HEK293 (cell line): ENCODE measurements around the gene HES5.

ENCODE experiments used
- CTCF ChIA-PET: fragments of 350-600 bp; formaldehyde crosslinking; extraction: SDS; loops from one replicate; lab custom pipeline; 2021; ENCODE audit warnings: antibody characterized with exemption; lab: Yijun Ruan, JAX
- POLR2A ChIA-PET: fragments of 300-600 bp; formaldehyde crosslinking; extraction: SDS; loops from one replicate; lab custom pipeline; 2020; ENCODE audit warnings: antibody characterized with exemption, inconsistent platforms; lab: Yijun Ruan, JAX
- H3K27ac ChIP-seq: fragments of 200-500 bp; sonication (Bioruptor generic); 2 replicates; pipeline ENCODE4 v1.5.1; 2014; ENCODE audit warnings: low read depth, low read length, control low read depth, inconsistent platforms; ENCODE audit errors: extremely low read depth
- H3K36me3 ChIP-seq, 2 experiments: fragments of 200-500 bp in 1 of 2; sonication (Bioruptor generic) in 1 of 2; 1 replicate in 1 of 2; 2 replicates in 1 of 2; pipeline ENCODE4 v1.5.1; 2014 to 2017; ENCODE audit warnings: inconsistent platforms in 2 of 2, low read length in 2 of 2; ENCODE audit not compliant: control insufficient read depth in 2 of 2, insufficient read depth in 1 of 2
- H3K4me1 ChIP-seq: fragments of 200-500 bp; sonication (Bioruptor generic); 2 replicates; pipeline ENCODE4 v1.5.1; 2014; ENCODE audit warnings: mild to moderate bottlenecking, low read length, inconsistent platforms; ENCODE audit not compliant: control insufficient read depth, insufficient read depth
- H3K4me3 ChIP-seq: 2 replicates; pipeline ENCODE4 v1.5.1; 2011; ENCODE audit warnings: low read depth, mild to moderate bottlenecking, control low read depth, low read length, moderate library complexity
- H3K9me3 ChIP-seq: fragments of 200-500 bp; sonication (Bioruptor generic); 2 replicates; pipeline ENCODE4 v1.5.1; 2014; ENCODE audit warnings: low read depth, low read length, inconsistent platforms; ENCODE audit not compliant: control insufficient read depth, insufficient read depth
- PATZ1 ChIP-seq: fragments of 450-650 bp; formaldehyde crosslinking; IDR thresholded peaks from 2 replicates; pipeline ENCODE4 v1.5.1; 2016; ENCODE audit warnings: missing biosample characterization, missing genetic modification characterization
- TCF7L2 ChIP-seq: IDR thresholded peaks from 2 replicates; pipeline ENCODE4 v1.6.1; 2011; ENCODE audit warnings: low read depth, mild to moderate bottlenecking, inconsistent platforms, low read length, moderate library complexity, borderline replicate concordance
- ZFP3 ChIP-seq: fragments of 450-650 bp; formaldehyde crosslinking; IDR thresholded peaks from 2 replicates; pipeline ENCODE4 v1.5.1; 2016; ENCODE audit warnings: low read depth, missing biosample characterization, missing genetic modification characterization
- ZNF112 ChIP-seq: fragments of 450-650 bp; formaldehyde crosslinking; IDR thresholded peaks from 2 replicates; pipeline ENCODE4 v1.5.0; 2017; ENCODE audit warnings: missing biosample characterization, missing genetic modification characterization
- ZNF138 ChIP-seq: fragments of 450-650 bp; formaldehyde crosslinking; IDR thresholded peaks from 2 replicates; pipeline ENCODE4 v1.5.1; 2016; ENCODE audit warnings: missing biosample characterization, missing genetic modification characterization, borderline replicate concordance
- ZNF266 ChIP-seq: fragments of 450-650 bp; formaldehyde crosslinking; IDR thresholded peaks from 2 replicates; pipeline ENCODE4 v1.5.1; 2016; ENCODE audit warnings: missing biosample characterization, missing genetic modification characterization, low read depth
- ZNF292 ChIP-seq: fragments of 450-650 bp; formaldehyde crosslinking; IDR thresholded peaks from 2 replicates; pipeline ENCODE4 v1.5.1; 2016; ENCODE audit warnings: low read depth, missing biosample characterization, missing genetic modification characterization, borderline replicate concordance
- ZNF426 ChIP-seq: fragments of 450-650 bp; formaldehyde crosslinking; IDR thresholded peaks from 2 replicates; pipeline ENCODE4 v1.5.1; 2017; ENCODE audit warnings: missing biosample characterization, missing genetic modification characterization, mild to moderate bottlenecking, inconsistent platforms, moderate library complexity
- ZNF488 ChIP-seq: fragments of 450-650 bp; formaldehyde crosslinking; IDR thresholded peaks from 2 replicates; pipeline ENCODE4 v1.5.1; 2016; ENCODE audit warnings: missing biosample characterization, missing genetic modification characterization
- ZNF555 ChIP-seq: fragments of 450-650 bp; formaldehyde crosslinking; conservative IDR thresholded peaks from 2 replicates; pipeline ENCODE4 v1.5.1; 2017; ENCODE audit warnings: missing biosample characterization, mild to moderate bottlenecking, missing genetic modification characterization, inconsistent platforms
- ZNF596 ChIP-seq: fragments of 450-650 bp; IDR thresholded peaks from 2 replicates; pipeline ENCODE4 v1.5.0; 2018; ENCODE audit warnings: missing biosample characterization, mild to moderate bottlenecking, missing genetic modification characterization, moderate library complexity
- ZNF791 ChIP-seq: fragments of 450-650 bp; formaldehyde crosslinking; IDR thresholded peaks from 2 replicates; pipeline ENCODE4 v1.5.1; 2016; ENCODE audit warnings: missing biosample characterization, missing genetic modification characterization
- TF ChIP-seq, protein P1 (sequence below): fragments of 450-650 bp; formaldehyde crosslinking; IDR thresholded peaks from 2 replicates; pipeline ENCODE4 v1.5.1; 2016; ENCODE audit warnings: missing biosample characterization, missing genetic modification characterization, low read depth
- TF ChIP-seq, protein P2 (sequence below): fragments of 450-650 bp; formaldehyde crosslinking; IDR thresholded peaks from 2 replicates; pipeline ENCODE4 v1.5.1; 2016; ENCODE audit warnings: missing biosample characterization, missing genetic modification characterization, borderline replicate concordance
- TF ChIP-seq, protein P3 (sequence below): fragments of 450-650 bp; formaldehyde crosslinking; IDR thresholded peaks from 2 replicates; pipeline ENCODE4 v1.5.1; 2016; ENCODE audit warnings: missing biosample characterization, missing genetic modification characterization
- TF ChIP-seq, protein P4 (sequence below): fragments of 450-650 bp; formaldehyde crosslinking; optimal IDR thresholded peaks from 2 replicates; pipeline ENCODE3; 2016; ENCODE audit warnings: missing biosample characterization, mild to moderate bottlenecking, missing genetic modification characterization
- TF ChIP-seq, protein P5 (sequence below): fragments of 450-650 bp; formaldehyde crosslinking; IDR thresholded peaks from 2 replicates; pipeline ENCODE4 v1.5.1; 2016; ENCODE audit warnings: missing biosample characterization, missing genetic modification characterization, low read depth
- TF ChIP-seq, protein P6 (sequence below): fragments of 450-650 bp; formaldehyde crosslinking; IDR thresholded peaks from 2 replicates; pipeline ENCODE4 v1.5.1; 2016; ENCODE audit warnings: missing biosample characterization, missing genetic modification characterization

Gene HES5

GRCh38 chr1:2517966-2518365 is 12.1 kb downstream of the HES5 start (continued):
- TF ChIP-seq ZFP3 (tag by site-specific recombination) (no peak), ZNF292 (tag by site-specific recombination) (no peak), PATZ1 (tag by site-specific recombination) (no peak), ZNF596 (tag by site-specific recombination) (no peak), ZNF112 (tag by site-specific recombination) (no peak), ZNF426 (no peak)
- TF ChIP-seq, protein P1, sequence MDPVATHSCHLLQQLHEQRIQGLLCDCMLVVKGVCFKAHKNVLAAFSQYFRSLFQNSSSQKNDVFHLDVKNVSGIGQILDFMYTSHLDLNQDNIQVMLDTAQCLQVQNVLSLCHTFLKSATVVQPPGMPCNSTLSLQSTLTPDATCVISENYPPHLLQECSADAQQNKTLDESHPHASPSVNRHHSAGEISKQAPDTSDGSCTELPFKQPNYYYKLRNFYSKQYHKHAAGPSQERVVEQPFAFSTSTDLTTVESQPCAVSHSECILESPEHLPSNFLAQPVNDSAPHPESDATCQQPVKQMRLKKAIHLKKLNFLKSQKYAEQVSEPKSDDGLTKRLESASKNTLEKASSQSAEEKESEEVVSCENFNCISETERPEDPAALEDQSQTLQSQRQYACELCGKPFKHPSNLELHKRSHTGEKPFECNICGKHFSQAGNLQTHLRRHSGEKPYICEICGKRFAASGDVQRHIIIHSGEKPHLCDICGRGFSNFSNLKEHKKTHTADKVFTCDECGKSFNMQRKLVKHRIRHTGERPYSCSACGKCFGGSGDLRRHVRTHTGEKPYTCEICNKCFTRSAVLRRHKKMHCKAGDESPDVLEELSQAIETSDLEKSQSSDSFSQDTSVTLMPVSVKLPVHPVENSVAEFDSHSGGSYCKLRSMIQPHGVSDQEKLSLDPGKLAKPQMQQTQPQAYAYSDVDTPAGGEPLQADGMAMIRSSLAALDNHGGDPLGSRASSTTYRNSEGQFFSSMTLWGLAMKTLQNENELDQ (tag by site-specific recombination): no peak
- TF ChIP-seq, protein P2, sequence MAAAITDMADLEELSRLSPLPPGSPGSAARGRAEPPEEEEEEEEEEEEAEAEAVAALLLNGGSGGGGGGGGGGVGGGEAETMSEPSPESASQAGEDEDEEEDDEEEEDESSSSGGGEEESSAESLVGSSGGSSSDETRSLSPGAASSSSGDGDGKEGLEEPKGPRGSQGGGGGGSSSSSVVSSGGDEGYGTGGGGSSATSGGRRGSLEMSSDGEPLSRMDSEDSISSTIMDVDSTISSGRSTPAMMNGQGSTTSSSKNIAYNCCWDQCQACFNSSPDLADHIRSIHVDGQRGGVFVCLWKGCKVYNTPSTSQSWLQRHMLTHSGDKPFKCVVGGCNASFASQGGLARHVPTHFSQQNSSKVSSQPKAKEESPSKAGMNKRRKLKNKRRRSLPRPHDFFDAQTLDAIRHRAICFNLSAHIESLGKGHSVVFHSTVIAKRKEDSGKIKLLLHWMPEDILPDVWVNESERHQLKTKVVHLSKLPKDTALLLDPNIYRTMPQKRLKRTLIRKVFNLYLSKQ (tag by site-specific recombination): no peak
- TF ChIP-seq, protein P3, sequence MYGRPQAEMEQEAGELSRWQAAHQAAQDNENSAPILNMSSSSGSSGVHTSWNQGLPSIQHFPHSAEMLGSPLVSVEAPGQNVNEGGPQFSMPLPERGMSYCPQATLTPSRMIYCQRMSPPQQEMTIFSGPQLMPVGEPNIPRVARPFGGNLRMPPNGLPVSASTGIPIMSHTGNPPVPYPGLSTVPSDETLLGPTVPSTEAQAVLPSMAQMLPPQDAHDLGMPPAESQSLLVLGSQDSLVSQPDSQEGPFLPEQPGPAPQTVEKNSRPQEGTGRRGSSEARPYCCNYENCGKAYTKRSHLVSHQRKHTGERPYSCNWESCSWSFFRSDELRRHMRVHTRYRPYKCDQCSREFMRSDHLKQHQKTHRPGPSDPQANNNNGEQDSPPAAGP (tag by site-specific recombination): no peak
- TF ChIP-seq, protein P4, sequence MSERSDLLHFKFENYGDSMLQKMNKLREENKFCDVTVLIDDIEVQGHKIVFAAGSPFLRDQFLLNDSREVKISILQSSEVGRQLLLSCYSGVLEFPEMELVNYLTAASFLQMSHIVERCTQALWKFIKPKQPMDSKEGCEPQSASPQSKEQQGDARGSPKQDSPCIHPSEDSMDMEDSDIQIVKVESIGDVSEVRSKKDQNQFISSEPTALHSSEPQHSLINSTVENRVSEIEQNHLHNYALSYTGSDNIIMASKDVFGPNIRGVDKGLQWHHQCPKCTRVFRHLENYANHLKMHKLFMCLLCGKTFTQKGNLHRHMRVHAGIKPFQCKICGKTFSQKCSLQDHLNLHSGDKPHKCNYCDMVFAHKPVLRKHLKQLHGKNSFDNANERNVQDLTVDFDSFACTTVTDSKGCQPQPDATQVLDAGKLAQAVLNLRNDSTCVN: no peak
- TF ChIP-seq, protein P5, sequence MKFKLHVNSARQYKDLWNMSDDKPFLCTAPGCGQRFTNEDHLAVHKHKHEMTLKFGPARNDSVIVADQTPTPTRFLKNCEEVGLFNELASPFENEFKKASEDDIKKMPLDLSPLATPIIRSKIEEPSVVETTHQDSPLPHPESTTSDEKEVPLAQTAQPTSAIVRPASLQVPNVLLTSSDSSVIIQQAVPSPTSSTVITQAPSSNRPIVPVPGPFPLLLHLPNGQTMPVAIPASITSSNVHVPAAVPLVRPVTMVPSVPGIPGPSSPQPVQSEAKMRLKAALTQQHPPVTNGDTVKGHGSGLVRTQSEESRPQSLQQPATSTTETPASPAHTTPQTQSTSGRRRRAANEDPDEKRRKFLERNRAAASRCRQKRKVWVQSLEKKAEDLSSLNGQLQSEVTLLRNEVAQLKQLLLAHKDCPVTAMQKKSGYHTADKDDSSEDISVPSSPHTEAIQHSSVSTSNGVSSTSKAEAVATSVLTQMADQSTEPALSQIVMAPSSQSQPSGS: no peak

DNA sequence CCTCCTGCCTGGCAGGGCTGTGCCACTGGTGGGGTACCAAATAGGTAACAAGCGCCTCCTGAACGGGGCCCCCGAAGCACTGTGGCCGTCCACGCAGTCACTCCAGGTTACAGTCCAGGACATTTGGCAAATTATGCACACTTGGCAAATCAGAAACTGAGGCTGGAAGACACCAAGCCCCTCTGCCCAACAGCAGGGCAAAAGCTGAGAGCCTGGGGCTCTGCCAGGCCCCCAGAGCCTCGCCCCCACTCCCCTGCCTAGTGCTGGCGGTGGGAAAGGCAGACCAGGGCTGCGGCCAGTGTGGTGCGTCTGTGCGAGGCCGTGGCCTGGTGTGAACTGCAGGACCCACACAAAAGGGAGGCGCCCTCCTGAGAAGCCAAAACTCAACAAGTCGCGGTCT is 13.1 kb downstream of the HES5 start:
- no peak overlapping the region for H3K27ac ChIP-seq
- H3K9me3 ChIP-seq: no peaks in the 10 kb centered on the region
- POLR2A ChIA-PET: no interaction called here
- H3K4me3 ChIP-seq: no peak overlapping the region
- peaks cover 0 to 97% of the 10 kb centered on the region in 2 experiments; a peak in 2 of 3 replicates for H3K36me3 ChIP-seq
- CTCF ChIA-PET: no interaction called here
- H3K4me1 ChIP-seq: no peaks in the 10 kb centered on the region
- TF ChIP-seq ZNF791 (tag by site-specific recombination) (no peak), ZNF138 (no peak), ZNF488 (no peak), TCF7L2 (no peak), ZNF555 (tag by site-specific recombination) (no peak), ZNF266 (tag by site-specific recombination) (no peak)
- TF ChIP-seq, protein P3 (tag by site-specific recombination): no peak
- TF ChIP-seq, protein P6, sequence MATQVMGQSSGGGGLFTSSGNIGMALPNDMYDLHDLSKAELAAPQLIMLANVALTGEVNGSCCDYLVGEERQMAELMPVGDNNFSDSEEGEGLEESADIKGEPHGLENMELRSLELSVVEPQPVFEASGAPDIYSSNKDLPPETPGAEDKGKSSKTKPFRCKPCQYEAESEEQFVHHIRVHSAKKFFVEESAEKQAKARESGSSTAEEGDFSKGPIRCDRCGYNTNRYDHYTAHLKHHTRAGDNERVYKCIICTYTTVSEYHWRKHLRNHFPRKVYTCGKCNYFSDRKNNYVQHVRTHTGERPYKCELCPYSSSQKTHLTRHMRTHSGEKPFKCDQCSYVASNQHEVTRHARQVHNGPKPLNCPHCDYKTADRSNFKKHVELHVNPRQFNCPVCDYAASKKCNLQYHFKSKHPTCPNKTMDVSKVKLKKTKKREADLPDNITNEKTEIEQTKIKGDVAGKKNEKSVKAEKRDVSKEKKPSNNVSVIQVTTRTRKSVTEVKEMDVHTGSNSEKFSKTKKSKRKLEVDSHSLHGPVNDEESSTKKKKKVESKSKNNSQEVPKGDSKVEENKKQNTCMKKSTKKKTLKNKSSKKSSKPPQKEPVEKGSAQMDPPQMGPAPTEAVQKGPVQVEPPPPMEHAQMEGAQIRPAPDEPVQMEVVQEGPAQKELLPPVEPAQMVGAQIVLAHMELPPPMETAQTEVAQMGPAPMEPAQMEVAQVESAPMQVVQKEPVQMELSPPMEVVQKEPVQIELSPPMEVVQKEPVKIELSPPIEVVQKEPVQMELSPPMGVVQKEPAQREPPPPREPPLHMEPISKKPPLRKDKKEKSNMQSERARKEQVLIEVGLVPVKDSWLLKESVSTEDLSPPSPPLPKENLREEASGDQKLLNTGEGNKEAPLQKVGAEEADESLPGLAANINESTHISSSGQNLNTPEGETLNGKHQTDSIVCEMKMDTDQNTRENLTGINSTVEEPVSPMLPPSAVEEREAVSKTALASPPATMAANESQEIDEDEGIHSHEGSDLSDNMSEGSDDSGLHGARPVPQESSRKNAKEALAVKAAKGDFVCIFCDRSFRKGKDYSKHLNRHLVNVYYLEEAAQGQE: no peak
- TF ChIP-seq, protein P2 (tag by site-specific recombination): no peak
